NCI-H1092 (cell line): ENCODE data around the gene FAM98B.

Experiments used
- DNase-seq: peaks from one replicate; lab custom pipeline; 2025; lab: John Stamatoyannopoulos, UW

The FAM98B gene

GRCh38 chr15:38461066-38461833 lies 7.3 kb downstream of the FAM98B start:
- no peak for DNase-seq

- DNase-seq, result no peak
These were observed 10.0 kb downstream of the FAM98B start for GRCh38 chr15:38463893-38464292.

GRCh38 chr15:38464675-38465074 lies 10.7 kb downstream of the FAM98B start:
- DNase-seq, result no peak

- DNase-seq, result no peak
These were observed 16.9 kb downstream of the FAM98B start for GRCh38 chr15:38470816-38471215.

GRCh38 chr15:38471974-38472373 lies 18.0 kb downstream of the FAM98B start:
- DNase-seq, result no peak

GRCh38 chr15:38474155-38474757 lies 20.3 kb downstream of the FAM98B start:
- peak; percentile 5 for DNase-seq

GRCh38 chr15:38475361-38475760 lies 21.4 kb downstream of the FAM98B start:
- DNase-seq, result no peak

GRCh38 chr15:38476120-38476519 lies 22.2 kb downstream of the FAM98B start:
- no peak for DNase-seq

GRCh38 chr15:38477637-38478036 lies 23.7 kb downstream of the FAM98B start:
- no peak for DNase-seq

- no peak for DNase-seq
These were observed 25.3 kb downstream of the FAM98B start for GRCh38 chr15:38479266-38479665.

- no peak for DNase-seq
These were observed 25.8 kb downstream of the FAM98B start for GRCh38 chr15:38479756-38480155.

GRCh38 chr15:38481113-38481512 lies 27.2 kb downstream of the FAM98B start:
- DNase-seq, result no peak

GRCh38 chr15:38481761-38482160 lies 27.8 kb downstream of the FAM98B start:
- no peak for DNase-seq

- no peak for DNase-seq
These were observed 28.6 kb downstream of the FAM98B start for GRCh38 chr15:38482572-38482971.

GRCh38 chr15:38486936-38487335 lies 33.0 kb downstream of the FAM98B start:
- DNase-seq, result no peak

GRCh38 chr15:38487378-38487777 lies 33.5 kb downstream of the FAM98B start:
- DNase-seq, result no peak

- no peak for DNase-seq
These were observed 36.5 kb downstream of the FAM98B start for GRCh38 chr15:38490242-38490922.

- no peak for DNase-seq
These were observed 42.2 kb downstream of the FAM98B start for GRCh38 chr15:38496151-38496550.

GRCh38 chr15:38499651-38500050 lies 45.7 kb downstream of the FAM98B start:
- DNase-seq, result no peak

GRCh38 chr15:38503496-38503895 lies 49.6 kb downstream of the FAM98B start:
- DNase-seq, result no peak

GRCh38 chr15:38504680-38505467 lies 50.9 kb downstream of the FAM98B start:
- no peak for DNase-seq

GRCh38 chr15:38506997-38507396 lies 53.1 kb downstream of the FAM98B start:
- DNase-seq, result no peak
